Stimulated activated CD4-positive, alpha-beta T cell treated with anti-CD3 and anti-CD28 coated beads, TNF-alpha, amount 100 ng/mL, for 48 hours (primary cell): ENCODE measurements around the gene RXRB.

Source experiments
- DNase-seq, 3 donors: peaks; one replicate each; pipeline ENCODE4 v3.0.0-alpha.2; 2020; ENCODE audit warnings: low read depth in 3 of 3

Gene RXRB

GRCh38 chr6:33197431-33198048, 2.9 kb downstream of the RXRB start:
- no peak for DNase-seq

DNA sequence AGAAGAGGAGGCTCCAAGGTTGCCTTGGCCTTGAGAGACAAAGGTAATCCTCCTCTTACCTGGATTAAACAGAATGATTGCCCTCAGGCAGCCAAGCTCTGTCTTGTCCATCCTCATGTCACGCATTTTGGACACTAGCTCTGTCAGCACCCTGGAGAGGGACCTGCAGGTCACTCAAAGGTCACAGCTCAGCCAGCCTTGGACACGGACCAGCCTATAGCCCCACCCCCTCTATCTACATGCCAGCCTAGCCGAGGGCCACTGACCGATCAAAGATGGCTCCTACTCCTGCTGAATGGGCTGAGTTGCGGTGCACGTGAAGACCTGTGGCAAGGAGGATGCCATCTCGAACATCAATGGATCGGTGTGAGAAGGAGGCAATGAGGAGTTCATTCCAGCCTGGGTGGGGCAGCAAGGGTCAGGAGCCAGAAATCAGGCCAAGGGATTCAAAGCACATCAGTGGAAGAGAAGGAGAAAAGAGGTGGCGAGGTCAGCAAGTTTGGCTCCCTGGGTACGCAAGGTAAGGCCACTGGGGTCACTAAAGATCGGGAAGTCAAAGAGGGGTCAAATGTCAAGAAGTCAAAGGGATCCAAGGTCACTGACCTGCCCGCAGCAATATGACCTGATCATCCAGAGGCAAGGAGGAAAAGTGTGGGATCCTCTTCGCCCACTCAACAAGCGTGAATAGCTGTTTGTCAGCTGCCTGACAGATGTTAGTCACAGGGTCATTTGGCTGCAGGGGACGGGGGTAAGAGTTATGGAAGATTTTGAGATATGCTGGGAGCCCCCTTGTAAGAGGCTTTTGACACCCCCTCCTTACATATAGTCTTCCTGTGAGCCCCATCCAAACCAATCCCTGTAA, 4.9 kb downstream of the RXRB start:
- DNase-seq = no peak

DNA sequence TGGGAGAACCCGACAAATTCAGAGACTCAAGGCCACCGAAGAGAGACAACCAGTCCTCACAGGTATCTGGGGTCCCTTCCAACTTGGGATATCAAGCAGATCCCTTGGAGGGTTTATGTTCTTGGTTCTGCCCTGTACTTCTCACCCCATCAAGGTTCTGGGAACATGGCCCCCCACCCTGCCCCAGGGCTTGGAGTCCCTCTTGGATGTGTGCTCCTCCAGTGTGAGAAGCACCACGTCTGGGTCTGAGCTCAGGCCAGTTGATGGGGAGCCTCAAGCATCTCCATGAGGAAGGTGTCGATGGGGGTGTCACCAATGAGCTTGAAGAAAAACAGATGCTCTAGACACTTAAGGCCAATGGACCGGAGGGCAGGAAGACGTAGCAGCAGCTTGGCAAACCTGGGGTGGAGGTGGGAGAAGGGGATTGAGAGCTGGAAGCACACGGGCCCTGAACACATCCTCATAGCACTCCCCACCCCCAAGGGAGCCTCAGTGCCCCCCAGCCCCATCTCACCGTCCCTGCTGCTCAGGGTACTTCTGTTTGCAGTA, 6.0 kb downstream of the RXRB start:
- DNase-seq = no peak

- no peak for DNase-seq
Observed at GRCh38 chr6:33193619-33194018, 6.8 kb downstream of the RXRB start.

DNA sequence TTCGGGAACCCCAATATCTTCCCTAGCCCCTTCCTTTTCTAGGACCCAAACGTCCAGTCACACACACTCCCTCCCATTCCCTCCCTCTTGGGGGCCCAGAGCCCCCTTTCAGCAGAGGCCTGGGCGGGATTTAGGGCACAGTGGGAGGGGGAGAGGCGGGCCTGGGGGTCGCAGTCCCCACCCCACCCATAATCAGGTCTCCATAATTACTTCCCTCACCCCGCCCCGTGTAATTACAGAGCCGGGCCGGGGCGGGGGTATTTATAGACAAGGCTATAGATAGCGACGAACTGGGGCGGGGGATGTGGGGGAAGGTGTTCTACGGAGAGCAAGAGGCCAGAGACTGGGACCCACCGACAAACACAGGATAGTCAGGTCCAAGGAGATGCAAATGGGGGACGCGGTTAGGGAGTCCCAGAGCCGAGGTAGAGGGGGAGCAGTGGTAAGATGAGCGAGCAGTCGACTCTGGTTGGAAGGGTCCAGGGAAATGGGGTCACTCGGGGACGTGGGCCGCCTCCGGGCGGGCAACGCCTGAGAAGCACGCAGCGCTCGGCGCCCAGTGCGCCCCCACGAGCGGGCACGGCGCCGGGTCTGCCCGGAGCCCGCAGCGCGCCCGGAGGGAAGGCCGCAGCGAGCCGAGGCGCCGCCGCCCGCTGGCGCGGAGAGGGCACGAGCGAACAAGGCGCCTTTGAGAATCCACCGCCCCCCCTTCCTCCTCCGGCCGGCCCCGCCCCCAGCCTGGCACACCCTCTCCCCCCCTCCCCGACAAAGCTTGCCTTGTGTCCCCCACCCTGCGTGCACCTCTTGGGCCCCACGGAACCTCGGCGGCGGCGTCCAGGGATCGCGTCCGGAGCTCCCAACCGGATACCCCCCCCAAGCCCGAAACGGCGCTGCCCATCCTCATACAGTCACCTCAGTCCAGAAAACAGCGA, 7.5 kb downstream of the RXRB start:
- no peak for DNase-seq

- DNase-seq = no peak
Observed at GRCh38 chr6:33192105-33192646, 8.3 kb downstream of the RXRB start, which contains the start of gene COL11A2. Gene COL11A2, minus strand, starts transcription at chr6:33192467. Its CDS starts 227 bp downstream, at chr6:33192240.

DNA sequence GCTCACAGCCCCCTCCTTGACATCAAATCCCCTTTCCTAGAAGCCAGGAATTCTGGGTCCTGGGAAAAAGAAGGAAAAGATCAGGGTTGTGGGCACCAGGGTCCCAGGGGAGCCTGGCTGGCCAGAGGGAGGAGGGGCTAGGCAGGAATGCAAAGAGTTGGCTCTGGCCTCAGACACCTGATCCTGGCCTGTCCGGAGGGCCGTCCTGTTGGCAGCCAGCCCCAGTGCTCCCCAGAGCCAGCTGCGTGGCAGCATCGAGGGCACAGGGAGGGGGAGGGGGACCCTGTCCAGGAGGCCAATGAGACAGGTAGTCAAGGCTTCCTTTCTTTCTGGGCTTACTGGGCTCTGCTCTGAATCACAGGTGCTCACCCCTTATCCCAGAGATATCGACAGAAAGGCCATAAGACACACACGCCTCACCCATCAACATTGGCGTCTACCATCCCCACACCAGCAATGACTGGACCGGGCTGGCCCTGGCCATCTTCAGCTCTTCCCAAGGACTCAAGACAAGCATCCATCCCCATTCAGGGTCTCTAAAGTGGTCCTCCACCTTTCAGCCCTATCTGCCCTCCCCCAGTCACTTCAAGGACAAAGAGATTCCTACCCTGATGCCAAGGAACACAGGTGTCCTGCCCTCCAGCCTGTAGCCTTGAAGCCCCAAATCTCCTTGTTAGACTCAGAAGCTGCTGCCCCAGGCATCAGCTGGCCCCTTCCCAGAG, 8.9 kb downstream of the RXRB start:
- no peak for DNase-seq

GRCh38 chr6:33190504-33191107, 9.9 kb downstream of the RXRB start:
- no peak for DNase-seq

GRCh38 chr6:33189625-33190448, 10.6 kb downstream of the RXRB start:
- no peak for DNase-seq

DNA sequence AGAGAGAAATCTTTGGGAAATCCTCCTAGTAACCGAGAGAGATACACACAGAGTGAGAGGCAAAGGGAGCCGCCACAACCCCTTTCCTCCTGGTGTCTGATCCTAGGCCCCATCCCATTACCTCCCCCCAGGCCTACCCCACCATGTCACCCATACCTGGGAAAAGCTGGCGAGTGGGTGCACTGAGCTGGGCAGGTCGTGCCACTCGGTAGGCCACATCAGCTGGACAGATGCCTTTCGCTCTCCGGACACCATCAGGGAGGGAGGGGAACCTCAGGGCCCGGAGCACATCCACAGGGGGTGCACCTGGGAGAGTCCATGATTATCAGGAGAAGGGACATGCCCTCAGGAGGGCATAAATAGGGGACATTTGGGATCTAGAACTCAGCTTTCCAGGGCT, 11.3 kb downstream of the RXRB start:
- DNase-seq = no peak

- DNase-seq = no peak
Observed at GRCh38 chr6:33187809-33188208, 12.7 kb downstream of the RXRB start.

DNA sequence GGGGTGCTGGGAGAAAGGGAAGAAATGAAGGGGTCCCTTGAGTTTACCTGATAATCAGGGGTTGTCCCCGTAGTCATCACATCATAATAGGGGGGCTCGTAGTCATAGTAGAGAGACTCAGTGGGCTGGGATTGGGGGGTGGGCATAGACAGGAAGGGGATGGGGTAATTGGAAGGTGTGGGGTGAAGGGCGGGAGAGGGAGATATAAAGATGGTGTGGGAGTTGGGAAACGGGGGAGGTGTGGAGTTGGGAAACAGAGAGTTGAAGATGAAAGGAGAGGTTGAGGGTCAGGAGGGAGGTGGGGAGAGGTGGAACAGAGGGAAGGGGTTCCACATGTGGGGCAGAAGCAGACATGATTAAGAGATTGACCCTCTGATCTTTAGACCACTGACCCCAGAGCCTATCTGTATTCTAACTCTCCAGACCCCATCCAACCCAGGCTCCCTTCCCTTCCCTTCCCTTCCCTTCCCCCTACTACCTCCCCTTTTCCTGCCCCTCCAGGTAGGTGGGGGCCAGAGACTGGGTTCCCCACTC, 14.7 kb downstream of the RXRB start:
- no peak for DNase-seq

DNA sequence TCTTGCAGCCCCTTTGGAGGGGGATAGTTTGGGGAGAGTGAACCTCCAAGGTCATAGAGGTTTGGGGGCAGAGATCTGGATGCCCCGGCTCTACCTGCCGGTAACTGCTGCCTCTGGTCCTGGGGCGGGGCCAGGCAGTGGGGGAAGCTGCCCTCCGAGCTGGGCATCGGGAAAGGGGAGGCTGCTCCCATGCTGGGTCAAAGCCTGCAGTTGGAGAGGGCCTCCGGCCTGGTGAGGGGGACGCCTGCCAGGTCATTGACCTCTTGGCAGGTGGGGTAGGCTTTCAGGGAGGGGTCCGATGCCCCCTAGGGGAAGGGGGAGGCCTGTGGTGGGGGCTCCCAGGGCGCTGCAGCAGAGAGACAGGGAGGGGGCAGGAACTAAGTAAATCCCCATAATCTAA, 15.3 kb downstream of the RXRB start:
- no peak for DNase-seq

DNA sequence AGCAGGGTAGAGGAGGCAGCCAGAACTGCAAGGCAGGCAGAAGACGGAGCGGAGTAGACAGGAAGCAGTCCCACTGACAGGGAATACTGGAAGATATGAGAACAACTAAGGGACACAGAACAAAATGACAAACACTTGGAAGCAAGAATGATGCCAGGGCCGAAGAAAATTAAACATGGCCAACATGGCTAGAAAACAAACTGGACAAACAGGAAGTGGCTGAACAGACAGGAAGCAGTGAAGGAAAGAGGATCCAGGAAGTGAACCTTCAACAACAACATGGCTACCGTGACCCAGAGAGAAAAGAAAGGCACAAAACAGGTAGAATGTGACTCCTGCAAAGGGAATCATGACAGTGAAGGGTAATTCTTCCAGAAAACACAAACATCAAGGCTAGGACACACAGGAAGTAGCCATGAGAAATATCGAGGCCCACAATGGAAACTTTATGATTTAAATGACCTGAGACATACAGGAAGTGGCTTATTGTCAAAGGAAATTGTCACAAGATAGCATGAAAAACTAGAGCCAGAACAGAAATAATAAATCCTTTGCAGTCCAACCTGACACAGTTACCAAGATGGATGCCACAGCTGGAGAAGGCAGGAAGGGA, 17.3 kb downstream of the RXRB start:
- no peak for DNase-seq

DNA sequence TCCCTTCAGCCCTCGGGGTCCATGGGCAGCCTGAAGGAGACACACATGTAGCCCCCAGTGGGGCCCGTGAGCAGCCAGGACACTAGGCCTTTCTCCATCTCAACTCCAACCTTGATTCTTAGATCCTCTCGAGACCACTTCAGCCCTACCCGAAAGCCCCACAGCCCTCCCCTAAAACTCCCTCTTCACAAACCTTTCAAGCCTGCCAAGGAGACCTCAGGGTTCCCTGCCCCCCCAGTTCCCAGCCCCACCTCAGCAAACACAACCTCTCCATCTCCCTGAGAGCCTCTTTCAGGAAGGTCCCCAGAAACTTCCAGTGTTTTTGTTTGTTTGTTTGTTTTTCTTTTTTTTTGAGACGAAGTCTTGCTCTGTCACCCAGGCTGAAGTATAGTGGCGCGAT, 19.3 kb downstream of the RXRB start:
- DNase-seq = no peak

GRCh38 chr6:33178755-33179475, 21.6 kb downstream of the RXRB start:
- no peak for DNase-seq

DNA sequence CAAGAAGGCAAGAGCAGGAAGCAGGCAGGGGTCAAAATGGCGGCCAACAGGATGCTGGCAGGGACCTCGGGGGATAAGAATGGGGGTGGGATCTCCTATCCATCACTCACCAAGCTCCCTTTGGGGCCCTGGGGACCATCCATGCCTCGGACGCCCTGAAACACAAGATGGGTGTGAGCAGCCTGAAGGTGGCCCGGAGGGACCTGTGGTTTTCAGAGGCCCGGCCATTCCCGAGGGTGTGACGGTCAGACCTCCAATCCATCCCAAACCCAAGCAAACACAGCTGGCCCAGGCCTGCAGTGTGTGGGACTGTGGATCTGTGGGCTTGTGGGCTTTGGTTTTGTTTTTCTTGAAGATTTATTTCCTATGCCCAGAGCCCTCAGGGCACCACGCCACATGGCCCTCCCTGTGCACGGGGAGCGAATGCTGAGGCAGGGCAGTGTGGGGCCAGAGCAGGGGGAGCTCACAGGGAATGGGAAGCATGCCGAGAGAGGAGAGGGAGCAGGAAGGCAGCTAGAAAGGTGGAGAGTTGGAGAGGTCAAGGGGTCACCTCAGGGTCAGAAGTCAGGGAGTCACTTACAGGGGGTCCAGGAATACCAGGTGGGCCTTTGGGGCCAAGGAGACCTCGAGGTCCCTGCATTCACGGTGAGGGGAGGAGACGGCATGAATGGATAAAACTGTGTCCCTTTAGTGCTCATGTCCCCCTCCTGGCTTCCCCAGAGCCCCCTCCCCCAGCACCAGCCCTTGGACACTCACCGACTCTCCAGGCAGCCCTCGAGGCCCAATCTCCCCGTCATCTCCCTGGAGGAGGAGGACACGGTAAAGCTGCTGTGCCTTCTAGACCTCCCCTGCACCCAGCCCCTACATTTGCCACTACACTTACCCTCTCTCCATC, 22.7 kb downstream of the RXRB start:
- no peak for DNase-seq
